Loucy (cell line): Measurements from ENCODE around the gene ZNF350.
"Not testable (repeated sequence)": the region's sequence is repeated elsewhere in the genome, so short reads cannot be mapped to it uniquely, and the experiment has no call there.

Experiments
- EZH2phosphoT487 ChIP-seq: fragments of 200-600 bp; IDR thresholded peaks from 2 replicates; pipeline ENCODE4 v1.6.1; 2018; ENCODE audit warnings: antibody characterized with exemption, mild to moderate bottlenecking, moderate library complexity, borderline replicate concordance
- TF ChIP-seq, protein P1 (sequence below): fragments of 200-600 bp; sonication (generic); conservative IDR thresholded peaks from 2 replicates; pipeline ENCODE4 v1.5.1; 2014; ENCODE audit warnings: mild to moderate bottlenecking, antibody characterized with exemption, low read length

DNA sequence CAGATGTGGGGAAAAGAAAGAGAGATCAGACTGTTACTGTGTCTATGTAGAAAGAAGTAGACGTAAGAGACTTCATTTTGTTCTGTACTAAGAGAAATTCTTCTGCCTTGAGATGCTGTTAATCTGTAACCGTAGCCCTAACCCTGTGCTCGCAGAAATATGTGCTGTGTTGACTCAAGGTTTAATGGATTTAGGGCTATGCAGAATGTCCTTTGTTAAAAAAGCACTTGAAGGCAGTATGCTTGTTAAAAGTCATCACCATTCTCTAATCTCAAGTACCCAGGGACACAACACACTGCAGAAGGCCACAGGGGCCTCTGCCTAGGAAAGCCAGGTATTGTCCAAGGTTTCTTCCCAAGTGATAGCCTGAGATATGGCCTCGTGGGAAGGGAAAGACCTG is 37.8 kb upstream of the ZNF350 start:
- TF ChIP-seq EZH2phosphoT487, result not testable (repeated sequence)
- TF ChIP-seq, protein P1, sequence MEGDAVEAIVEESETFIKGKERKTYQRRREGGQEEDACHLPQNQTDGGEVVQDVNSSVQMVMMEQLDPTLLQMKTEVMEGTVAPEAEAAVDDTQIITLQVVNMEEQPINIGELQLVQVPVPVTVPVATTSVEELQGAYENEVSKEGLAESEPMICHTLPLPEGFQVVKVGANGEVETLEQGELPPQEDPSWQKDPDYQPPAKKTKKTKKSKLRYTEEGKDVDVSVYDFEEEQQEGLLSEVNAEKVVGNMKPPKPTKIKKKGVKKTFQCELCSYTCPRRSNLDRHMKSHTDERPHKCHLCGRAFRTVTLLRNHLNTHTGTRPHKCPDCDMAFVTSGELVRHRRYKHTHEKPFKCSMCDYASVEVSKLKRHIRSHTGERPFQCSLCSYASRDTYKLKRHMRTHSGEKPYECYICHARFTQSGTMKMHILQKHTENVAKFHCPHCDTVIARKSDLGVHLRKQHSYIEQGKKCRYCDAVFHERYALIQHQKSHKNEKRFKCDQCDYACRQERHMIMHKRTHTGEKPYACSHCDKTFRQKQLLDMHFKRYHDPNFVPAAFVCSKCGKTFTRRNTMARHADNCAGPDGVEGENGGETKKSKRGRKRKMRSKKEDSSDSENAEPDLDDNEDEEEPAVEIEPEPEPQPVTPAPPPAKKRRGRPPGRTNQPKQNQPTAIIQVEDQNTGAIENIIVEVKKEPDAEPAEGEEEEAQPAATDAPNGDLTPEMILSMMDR, result not testable (repeated sequence)
